Stimulated activated naive B cell treated with anti-CD40 and anti-IgM and Interleukin-4, amounts not matched to agents 10 μg/mL and 1 μg/mL and 100 μg/mL, for 72 hours (primary cell): ENCODE measurements around the gene DENND1A.

Experiments used
- ATAC-seq, 2 donors: fragments of 150-1000 bp; cut with Tn5 transposase; replicated peaks; 2 replicates each; pipeline ENCODE4 v1.10.0; 2021; ENCODE audit warnings: moderate library complexity in 1 of 2
- DNase-seq: peaks from one replicate; pipeline ENCODE4 v3.0.0; 2021
- H3K27ac Mint-ChIP-seq: one replicate; pipeline ENCODE4 v1.8.0; 2022; ENCODE audit warnings: mild to moderate bottlenecking, mixed read lengths
- H3K27me3 Mint-ChIP-seq, 2 donors: one replicate each; pipeline ENCODE4 v1.8.0; 2022; ENCODE audit warnings: mixed read lengths in 2 of 2
- H3K36me3 Mint-ChIP-seq, 2 donors: one replicate each; pipeline ENCODE4 v1.8.0; 2022; ENCODE audit warnings: mixed read lengths in 2 of 2, mild to moderate bottlenecking in 1 of 2
- H3K4me1 Mint-ChIP-seq, 2 donors: one replicate each; pipeline ENCODE4 v1.8.0; 2022; ENCODE audit warnings: mixed read lengths in 2 of 2, mild to moderate bottlenecking in 1 of 2
- H3K4me3 Mint-ChIP-seq, 2 donors: one replicate each; pipeline ENCODE4 v1.8.0; 2022; ENCODE audit warnings: mild to moderate bottlenecking in 2 of 2, mixed read lengths in 2 of 2, moderate library complexity in 1 of 2
- H3K9me3 Mint-ChIP-seq, 2 donors: one replicate each; pipeline ENCODE4 v1.8.0; 2022; ENCODE audit warnings: mixed read lengths in 2 of 2, mild to moderate bottlenecking in 1 of 2

Gene DENND1A

GRCh38 chr9:123368536-123369153 is 561.3 kb downstream of the DENND1A start:
- Mint-ChIP-seq H3K27me3 (peaks cover 24 to 49% of the 10 kb centered on the region in 2 donors), H3K27ac (no peak overlapping the region), H3K36me3 (peaks cover 75 to 78% of the 10 kb centered on the region in 2 donors), H3K4me1 (peaks cover 14 to 18% of the 10 kb centered on the region in 2 donors), H3K9me3 (no peaks in the 10 kb centered on the region), H3K4me3 (no peak overlapping the region)
- DNase-seq (no peak), ATAC-seq (no peak)

DNA sequence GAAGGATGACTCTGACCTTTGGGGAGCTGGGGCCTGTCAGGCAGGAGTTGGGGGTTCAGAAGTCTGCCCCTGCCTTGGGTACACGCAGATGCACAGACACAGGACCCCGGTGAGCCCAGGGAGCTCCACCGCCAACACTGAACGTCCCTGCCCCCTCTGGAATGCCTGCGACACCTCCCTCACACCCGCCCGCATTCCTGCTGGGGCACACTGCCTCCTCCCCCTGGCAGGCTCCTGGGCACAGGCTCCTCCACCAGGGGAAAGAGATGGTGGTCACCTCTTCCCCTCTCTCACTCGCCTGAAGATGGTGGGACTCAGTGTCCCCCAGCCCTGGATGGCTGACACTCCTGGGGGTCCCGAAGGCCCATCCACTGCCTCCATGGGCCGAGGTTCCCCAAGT is 561.9 kb downstream of the DENND1A start:
- peaks cover 24 to 49% of the 10 kb centered on the region in 2 donors for H3K27me3 Mint-ChIP-seq
- DNase-seq = no peak
- H3K4me3 Mint-ChIP-seq = no peak overlapping the region
- peaks cover 77 to 84% of the 10 kb centered on the region in 2 donors for H3K36me3 Mint-ChIP-seq
- no peak for ATAC-seq
- H3K4me1 Mint-ChIP-seq = peaks cover 14 to 18% of the 10 kb centered on the region in 2 donors
- H3K9me3 Mint-ChIP-seq = no peaks in the 10 kb centered on the region
- no peak overlapping the region for H3K27ac Mint-ChIP-seq

GRCh38 chr9:123365881-123366528 is 563.9 kb downstream of the DENND1A start:
- Mint-ChIP-seq H3K27ac (no peak overlapping the region), H3K4me3 (peak overlapping the region in 1 of 2 donors; percentile 14), H3K27me3 (peaks cover 8 to 29% of the 10 kb centered on the region in 2 donors), H3K9me3 (no peaks in the 10 kb centered on the region), H3K4me1 (peaks cover 4 to 5% of the 10 kb centered on the region in 2 donors), H3K36me3 (peaks cover 67 to 79% of the 10 kb centered on the region in 2 donors)
- DNase-seq = no peak
- no peak for ATAC-seq

DNA sequence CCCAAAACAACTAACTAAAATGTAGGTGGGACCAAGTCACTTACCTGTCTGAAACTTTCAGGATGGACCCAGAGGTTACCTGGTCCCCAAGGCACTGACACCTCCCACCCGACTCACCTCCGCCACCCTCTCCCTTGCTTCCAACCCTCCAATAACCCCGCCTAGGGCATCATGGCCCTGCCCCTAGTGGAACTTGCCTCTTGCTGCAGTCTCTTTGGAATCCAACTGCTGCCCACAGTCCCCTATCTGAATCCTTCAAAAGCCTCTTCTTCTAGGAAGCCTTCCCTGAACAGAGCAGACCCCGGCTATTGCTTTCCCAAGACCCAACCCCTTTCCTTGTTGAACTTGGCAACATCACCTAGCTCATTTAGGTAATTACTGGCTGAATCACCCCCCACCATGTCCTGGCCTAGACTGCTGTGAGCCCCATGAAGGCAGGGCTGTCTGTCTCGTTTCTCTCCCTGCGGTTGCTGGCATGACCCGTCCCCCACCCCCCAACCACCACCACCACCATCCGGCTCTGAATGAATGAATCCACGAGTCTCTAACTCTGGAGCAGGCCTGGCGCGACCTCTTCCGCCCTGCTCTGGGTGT is 564.5 kb downstream of the DENND1A start:
- H3K4me3 Mint-ChIP-seq = peak overlapping the region in 1 of 2 donors; percentile 14
- DNase-seq (no peak), ATAC-seq (no peak)
- peak overlapping the region; percentile 22 for H3K27ac Mint-ChIP-seq
- H3K9me3 Mint-ChIP-seq = no peaks in the 10 kb centered on the region
- H3K27me3 Mint-ChIP-seq = peaks cover 8 to 27% of the 10 kb centered on the region in 2 donors
- H3K4me1 Mint-ChIP-seq = peaks cover 4 to 5% of the 10 kb centered on the region in 2 donors
- peaks cover 61 to 79% of the 10 kb centered on the region in 2 donors for H3K36me3 Mint-ChIP-seq

- H3K27me3 Mint-ChIP-seq = peaks cover 3 to 16% of the 10 kb centered on the region in 2 donors
- H3K9me3 Mint-ChIP-seq = no peaks in the 10 kb centered on the region
- DNase-seq = no peak
- H3K36me3 Mint-ChIP-seq = peaks cover 54 to 77% of the 10 kb centered on the region in 2 donors
- no peak for ATAC-seq
- H3K4me3 Mint-ChIP-seq = no peak overlapping the region
- H3K27ac Mint-ChIP-seq = no peak overlapping the region
- peaks cover 6 to 13% of the 10 kb centered on the region in 2 donors for H3K4me1 Mint-ChIP-seq
These were observed 565.6 kb downstream of the DENND1A start for GRCh38 chr9:123364241-123364824.

DNA sequence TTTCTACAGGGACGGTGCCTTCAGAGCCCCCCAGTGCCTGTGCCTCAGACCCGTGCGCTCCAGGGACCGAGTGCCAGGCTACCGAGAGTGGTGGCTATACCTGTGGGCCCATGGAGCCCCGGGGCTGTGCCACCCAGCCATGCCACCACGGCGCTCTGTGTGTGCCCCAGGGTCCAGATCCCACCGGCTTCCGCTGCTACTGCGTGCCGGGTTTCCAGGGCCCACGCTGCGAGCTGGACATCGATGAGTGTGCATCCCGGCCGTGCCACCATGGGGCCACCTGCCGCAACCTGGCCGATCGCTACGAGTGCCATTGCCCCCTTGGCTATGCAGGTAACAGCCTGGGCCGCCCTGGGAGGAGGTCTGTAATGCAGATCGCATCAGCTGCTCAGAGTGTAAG is 567.1 kb downstream of the DENND1A start:
- no peak for ATAC-seq
- DNase-seq = no peak
- peaks cover 48 to 75% of the 10 kb centered on the region in 2 donors for H3K36me3 Mint-ChIP-seq
- H3K27me3 Mint-ChIP-seq = peaks cover 0 to 15% of the 10 kb centered on the region in 2 donors
- no peaks in the 10 kb centered on the region for H3K9me3 Mint-ChIP-seq
- H3K4me1 Mint-ChIP-seq = peaks cover 8 to 26% of the 10 kb centered on the region in 2 donors
- H3K27ac Mint-ChIP-seq = no peak overlapping the region
- H3K4me3 Mint-ChIP-seq = no peak overlapping the region

GRCh38 chr9:123361731-123362510 is 568.0 kb downstream of the DENND1A start:
- peaks cover 8 to 26% of the 10 kb centered on the region in 2 donors for H3K4me1 Mint-ChIP-seq
- ATAC-seq (no peak), DNase-seq (no peak)
- H3K9me3 Mint-ChIP-seq = no peaks in the 10 kb centered on the region
- H3K36me3 Mint-ChIP-seq = peaks cover 42 to 72% of the 10 kb centered on the region in 2 donors
- H3K27me3 Mint-ChIP-seq = peaks cover 0 to 9% of the 10 kb centered on the region in 2 donors
- H3K4me3 Mint-ChIP-seq = no peak overlapping the region
- H3K27ac Mint-ChIP-seq = peak overlapping the region; percentile 69

GRCh38 chr9:123361086-123361730 is 568.7 kb downstream of the DENND1A start:
- H3K9me3 Mint-ChIP-seq = no peaks in the 10 kb centered on the region
- no peak overlapping the region for H3K4me3 Mint-ChIP-seq
- peak overlapping the region; percentile 69 for H3K27ac Mint-ChIP-seq

DNA sequence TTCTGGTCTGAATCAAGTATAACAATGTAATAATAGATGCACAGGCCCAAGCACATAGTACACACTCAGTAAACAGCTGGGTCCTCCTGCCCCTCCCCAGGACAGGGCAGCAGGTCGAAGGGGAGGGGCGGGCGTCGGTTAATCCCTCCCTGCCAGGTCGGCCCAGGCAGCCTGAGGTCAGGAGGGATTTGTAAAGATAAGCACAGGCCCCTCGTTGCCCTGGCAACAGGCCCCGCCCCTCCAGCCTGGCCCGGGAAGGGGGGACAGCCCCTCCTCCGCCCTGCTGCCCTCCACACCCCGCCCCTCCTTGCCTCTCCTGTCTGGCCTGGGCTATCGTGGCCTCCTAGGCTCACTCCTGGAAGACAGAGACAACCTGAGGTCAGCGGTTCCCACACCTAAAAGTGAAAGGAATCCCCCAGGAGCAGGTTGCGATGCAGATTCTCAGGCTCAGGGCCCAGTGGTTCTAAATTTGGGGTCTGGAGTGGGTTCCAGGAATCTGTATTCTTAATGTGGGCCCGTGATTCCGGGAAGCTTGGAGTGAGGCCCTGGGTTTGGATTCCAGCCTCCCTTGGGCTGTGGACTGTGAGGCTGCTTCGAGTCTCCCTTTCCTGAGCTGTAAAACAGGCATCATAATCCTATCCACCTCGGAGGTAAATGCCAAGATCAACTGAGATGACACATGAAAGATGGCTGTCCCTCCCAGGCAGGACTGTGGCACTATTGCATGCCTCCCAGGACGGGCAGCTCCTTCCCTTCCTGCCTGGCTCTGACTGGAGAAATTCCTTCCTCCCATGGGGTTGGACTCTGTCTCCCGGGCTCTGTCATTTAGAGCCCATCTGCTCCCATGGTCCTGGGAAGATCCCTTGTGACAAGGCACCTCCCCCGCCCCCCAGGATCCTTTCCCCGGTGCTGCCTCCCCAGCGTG is 569.5 kb downstream of the DENND1A start:
- peak; percentile 48 for DNase-seq
- Mint-ChIP-seq H3K36me3 (peaks cover 47 to 71% of the 10 kb centered on the region in 2 donors), H3K4me3 (no peak overlapping the region), H3K4me1 (peaks cover 10 to 35% of the 10 kb centered on the region in 2 donors), H3K9me3 (no peaks in the 10 kb centered on the region), H3K27ac (no peak overlapping the region), H3K27me3 (peaks cover 0 to 4% of the 10 kb centered on the region in 2 donors)
- peak; percentile 69 to 77 for ATAC-seq

More at GRCh38 chr9:123361086-123361730, 568.7 kb downstream of the DENND1A start:
- Mint-ChIP-seq H3K27me3 (peaks cover 0 to 9% of the 10 kb centered on the region in 2 donors), H3K4me1 (peaks cover 10 to 33% of the 10 kb centered on the region in 2 donors), H3K36me3 (peaks cover 48 to 76% of the 10 kb centered on the region in 2 donors)
- DNase-seq = no peak
- ATAC-seq = no peak

DNA sequence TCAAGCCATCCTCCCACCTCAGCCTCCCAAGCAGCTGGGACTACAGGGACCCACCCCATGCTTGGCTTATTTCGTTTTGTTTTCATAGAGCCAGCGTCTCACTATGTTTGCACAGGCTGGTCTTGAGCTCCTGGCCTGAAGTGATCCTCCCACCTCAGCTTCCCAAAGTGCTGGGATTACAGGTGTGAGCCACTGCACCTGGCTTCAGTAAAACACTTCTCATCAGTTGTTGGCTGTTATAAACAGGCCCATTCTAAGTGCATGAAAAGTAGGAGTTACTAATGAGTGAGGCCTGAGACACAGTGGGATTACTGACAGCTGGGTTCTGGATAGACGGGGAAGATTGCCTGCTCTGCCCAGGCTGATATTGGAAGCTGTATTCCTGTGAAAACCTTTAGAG is 570.4 kb downstream of the DENND1A start:
- no peaks in the 10 kb centered on the region for H3K27me3 Mint-ChIP-seq
- H3K27ac Mint-ChIP-seq = peak overlapping the region; percentile 14
- H3K4me3 Mint-ChIP-seq = no peak overlapping the region
- no peaks in the 10 kb centered on the region for H3K9me3 Mint-ChIP-seq
- H3K4me1 Mint-ChIP-seq = peaks cover 8 to 40% of the 10 kb centered on the region in 2 donors
- H3K36me3 Mint-ChIP-seq = peaks cover 50 to 71% of the 10 kb centered on the region in 2 donors
- ATAC-seq = no peak
- DNase-seq = no peak

- H3K36me3 Mint-ChIP-seq = peaks cover 50 to 71% of the 10 kb centered on the region in 2 donors
- DNase-seq (no peak), ATAC-seq (no peak)
- H3K27me3 Mint-ChIP-seq = no peaks in the 10 kb centered on the region
- H3K4me1 Mint-ChIP-seq = peaks cover 10 to 41% of the 10 kb centered on the region in 2 donors
- H3K9me3 Mint-ChIP-seq = no peaks in the 10 kb centered on the region
- no peak overlapping the region for H3K4me3 Mint-ChIP-seq
- no peak overlapping the region for H3K27ac Mint-ChIP-seq
These were observed 570.8 kb downstream of the DENND1A start for GRCh38 chr9:123359106-123359505.

- DNase-seq (no peak), ATAC-seq (no peak)
- Mint-ChIP-seq H3K27ac (no peak overlapping the region), H3K36me3 (peaks cover 47 to 67% of the 10 kb centered on the region in 2 donors), H3K4me1 (peaks cover 10 to 43% of the 10 kb centered on the region in 2 donors), H3K27me3 (no peaks in the 10 kb centered on the region), H3K4me3 (no peak overlapping the region), H3K9me3 (no peaks in the 10 kb centered on the region)
These were observed 571.6 kb downstream of the DENND1A start for GRCh38 chr9:123358181-123358905.
